Epithelial cell of proximal tubule (primary cell): ENCODE results near the gene CD302. TPM values are rescaled to one million over a fixed set of nuclear protein-coding genes. Genes with fewer than 3 reads are reported as not detected.

Experiments
- DNase-seq: peaks from one replicate; pipeline ENCODE4 v3.0.0-alpha.2; 2011; ENCODE audit warnings: low read depth
- H3K4me3 ChIP-seq: 2 replicates; pipeline ENCODE4 v1.5.1; 2011; ENCODE audit warnings: low read depth, mild to moderate bottlenecking, low read length
- total RNA-seq: library from RNA; depleted of rRNA; stranded (reverse); fragments of >200 nt; gene quantifications from 2 replicates; pipeline ENCODE4 v1.2.3, GENCODE V29; 2015
- TF ChIP-seq, protein P1 (sequence below): conservative IDR thresholded peaks from 2 replicates; pipeline ENCODE4 v1.5.1; 2012; ENCODE audit warnings: low read depth, mild to moderate bottlenecking, low read length

The CD302 gene
- total RNA-seq, 1 donor from 2014 or later = 1.7 TPM

DNA sequence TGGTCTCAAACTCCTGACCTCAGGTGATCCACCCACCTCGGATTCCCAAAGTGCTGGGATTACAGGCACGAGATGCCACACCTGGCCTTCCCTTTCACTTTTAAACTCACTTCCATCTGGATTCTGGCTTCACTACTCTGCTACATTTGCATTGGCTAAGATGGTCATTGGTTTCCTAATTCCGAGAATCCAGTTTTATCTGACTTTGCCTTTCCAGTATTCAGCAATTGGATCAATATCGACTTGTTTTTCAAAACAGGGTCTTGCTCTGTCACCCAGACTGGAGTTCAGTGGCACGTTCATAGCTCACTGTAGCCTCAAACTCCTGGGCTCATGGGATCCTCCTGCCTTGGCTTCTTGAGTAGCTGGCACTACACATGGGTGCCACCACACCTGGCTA, 4.7 kb upstream of the CD302 start:
- TF ChIP-seq, protein P1, sequence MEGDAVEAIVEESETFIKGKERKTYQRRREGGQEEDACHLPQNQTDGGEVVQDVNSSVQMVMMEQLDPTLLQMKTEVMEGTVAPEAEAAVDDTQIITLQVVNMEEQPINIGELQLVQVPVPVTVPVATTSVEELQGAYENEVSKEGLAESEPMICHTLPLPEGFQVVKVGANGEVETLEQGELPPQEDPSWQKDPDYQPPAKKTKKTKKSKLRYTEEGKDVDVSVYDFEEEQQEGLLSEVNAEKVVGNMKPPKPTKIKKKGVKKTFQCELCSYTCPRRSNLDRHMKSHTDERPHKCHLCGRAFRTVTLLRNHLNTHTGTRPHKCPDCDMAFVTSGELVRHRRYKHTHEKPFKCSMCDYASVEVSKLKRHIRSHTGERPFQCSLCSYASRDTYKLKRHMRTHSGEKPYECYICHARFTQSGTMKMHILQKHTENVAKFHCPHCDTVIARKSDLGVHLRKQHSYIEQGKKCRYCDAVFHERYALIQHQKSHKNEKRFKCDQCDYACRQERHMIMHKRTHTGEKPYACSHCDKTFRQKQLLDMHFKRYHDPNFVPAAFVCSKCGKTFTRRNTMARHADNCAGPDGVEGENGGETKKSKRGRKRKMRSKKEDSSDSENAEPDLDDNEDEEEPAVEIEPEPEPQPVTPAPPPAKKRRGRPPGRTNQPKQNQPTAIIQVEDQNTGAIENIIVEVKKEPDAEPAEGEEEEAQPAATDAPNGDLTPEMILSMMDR = no peak
- no peak overlapping the region for H3K4me3 ChIP-seq
- DNase-seq = no peak

DNA sequence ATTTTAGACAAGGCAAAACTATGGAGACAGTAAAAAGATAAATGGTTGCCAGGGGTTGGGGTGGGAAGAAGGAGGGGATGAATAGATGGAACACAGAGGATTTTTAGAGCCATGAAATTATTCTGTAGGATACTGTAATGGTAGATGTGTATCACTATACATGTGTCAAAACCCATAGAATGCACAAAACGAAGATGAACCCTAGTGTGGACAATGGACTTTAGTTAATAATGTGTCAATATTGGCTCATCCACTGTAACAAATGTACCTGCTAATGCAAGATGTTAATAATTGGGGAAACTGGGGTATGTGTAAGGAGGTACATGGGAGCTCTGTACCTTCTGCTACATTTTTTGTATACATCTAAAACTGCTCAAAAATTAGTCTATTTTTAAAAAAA, 1.8 kb upstream of the CD302 start:
- no peak overlapping the region for H3K4me3 ChIP-seq
- TF ChIP-seq, protein P1 = no peak
- DNase-seq = no peak

DNA sequence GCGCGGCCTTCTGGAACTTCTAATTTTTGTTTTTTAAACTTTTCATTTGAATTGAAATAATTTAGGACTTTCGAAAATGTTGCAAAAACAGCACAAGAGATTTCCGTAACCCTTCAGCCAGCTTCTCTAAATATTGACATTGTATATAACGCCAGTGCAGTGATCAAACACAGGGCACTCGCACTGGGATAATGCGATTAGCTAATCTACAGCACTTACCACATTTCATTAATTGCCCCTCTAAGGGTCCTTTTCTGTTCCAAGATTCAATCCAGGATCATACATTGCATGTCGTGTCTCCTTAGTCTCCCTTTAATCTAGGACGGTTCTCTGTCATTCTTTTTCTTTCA, 343 bp upstream of the CD302 start:
- TF ChIP-seq, protein P1 = no peak
- peak overlapping the region; percentile 63 for H3K4me3 ChIP-seq
- no peak for DNase-seq

DNA sequence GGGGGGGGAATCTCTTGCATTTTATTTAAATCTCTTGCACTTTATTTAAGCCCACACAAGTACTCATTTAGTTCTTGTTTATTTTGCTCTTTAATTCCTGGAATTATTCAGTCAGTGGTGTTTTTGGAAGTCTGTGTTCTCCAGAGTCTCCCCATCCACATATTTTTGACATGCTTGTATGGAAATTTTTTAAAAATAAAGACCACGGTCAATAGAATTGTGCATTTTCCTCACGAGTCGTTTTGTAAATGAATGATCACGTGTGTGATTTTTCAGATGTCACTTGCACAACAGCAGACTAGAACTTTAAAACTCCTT, 824 bp downstream of the CD302 start:
- TF ChIP-seq, protein P1 = no peak
- H3K4me3 ChIP-seq = peak overlapping the region; percentile 63

DNA sequence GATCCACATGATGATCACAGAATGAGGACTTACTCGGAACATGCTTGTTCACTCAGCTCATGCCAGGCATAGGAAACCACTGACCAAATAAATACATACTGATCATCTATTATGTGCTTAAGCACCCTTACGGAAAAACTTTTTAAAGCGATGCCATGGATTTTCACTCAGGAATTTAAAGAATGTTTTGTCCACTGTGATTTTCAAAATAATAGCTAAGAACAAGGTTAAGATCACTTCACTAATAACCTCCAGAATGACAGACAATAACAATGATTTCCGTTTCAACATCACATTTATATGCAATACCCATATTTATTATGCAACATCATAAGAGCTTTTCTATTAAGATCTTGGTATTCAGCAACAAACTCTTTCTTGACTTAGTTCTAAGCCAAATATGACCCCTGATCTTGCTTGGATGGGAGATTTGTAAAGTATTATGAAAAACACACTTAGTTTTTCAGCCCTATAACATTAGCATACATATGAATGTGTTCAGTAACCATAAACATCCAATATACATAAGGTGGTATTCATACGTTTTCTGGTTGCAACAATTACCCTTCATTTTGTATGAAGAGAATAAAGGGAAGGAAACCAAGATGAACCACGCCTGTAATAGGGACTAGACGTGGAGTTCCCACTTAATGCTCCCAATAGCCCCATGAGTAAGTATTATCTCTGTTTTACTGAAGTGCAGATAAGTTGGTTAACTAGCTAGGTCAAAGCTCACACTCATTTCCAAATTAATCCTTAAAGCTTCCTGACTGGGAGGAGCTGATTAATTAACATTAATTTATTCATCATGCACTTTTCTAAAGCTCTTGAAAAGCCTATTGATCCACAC, 1.9 kb downstream of the CD302 start:
- TF ChIP-seq, protein P1 = no peak
- H3K4me3 ChIP-seq = no peak overlapping the region
- no peak for DNase-seq

More for the DNA sequence above, 824 bp downstream of the CD302 start:
- DNase-seq = no peak

DNA sequence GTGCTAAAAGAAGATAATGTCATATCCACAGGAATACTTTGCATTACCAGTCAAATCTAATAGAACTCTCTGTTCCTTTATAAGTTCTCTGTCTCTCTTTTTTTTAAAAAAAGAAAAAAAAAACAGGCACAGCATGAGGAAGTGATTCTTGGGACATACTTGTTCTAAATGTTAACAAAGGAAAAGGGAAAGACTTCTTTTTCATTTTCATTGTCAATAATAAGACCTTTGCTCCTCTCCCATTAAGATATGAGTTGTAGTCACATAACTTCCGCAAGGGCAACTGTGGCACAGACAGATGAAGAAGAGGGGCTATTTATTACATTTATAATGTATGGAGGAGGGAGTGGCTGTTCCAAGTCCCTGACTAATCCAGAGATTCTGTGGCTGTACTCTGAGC, 4.7 kb downstream of the CD302 start:
- TF ChIP-seq, protein P1 = no peak
- H3K4me3 ChIP-seq = no peak overlapping the region
- DNase-seq = no peak

DNA sequence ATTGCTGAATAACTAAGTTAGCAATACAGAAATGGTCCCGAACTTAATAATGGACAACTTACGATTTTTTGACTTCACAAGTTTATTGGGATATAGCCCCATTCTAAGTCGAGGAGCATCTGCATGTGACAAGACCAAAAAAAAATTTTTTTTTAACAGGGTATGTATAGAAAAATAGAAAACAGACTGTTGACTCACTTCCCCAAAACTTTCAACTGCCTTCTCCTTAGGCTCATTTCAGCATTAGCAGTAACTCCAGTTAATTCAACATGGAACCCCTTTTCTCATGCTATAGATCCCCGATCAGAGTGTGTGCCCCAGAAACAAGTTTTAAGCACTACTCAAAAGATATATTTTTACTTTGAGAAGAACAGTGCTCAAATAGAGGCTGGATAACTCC, 5.4 kb downstream of the CD302 start:
- H3K4me3 ChIP-seq = no peak overlapping the region
- DNase-seq = no peak
- TF ChIP-seq, protein P1 = no peak
